ENCODE data around the gene SND1.
A peak's percentile ranks its signal among the peaks of the same experiment; 100 is the strongest.

The SND1 gene

GRCh38 chr7:128008744-128009143 lies 356.8 kb downstream of the SND1 start:
- DNase-seq, result no peak

GRCh38 chr7:128010391-128011127 lies 358.6 kb downstream of the SND1 start:
- no peak for DNase-seq

- DNase-seq, result no peak
These were observed 359.2 kb downstream of the SND1 start for GRCh38 chr7:128011131-128011661.

GRCh38 chr7:128014811-128015210 lies 362.8 kb downstream of the SND1 start:
- DNase-seq, result no peak

GRCh38 chr7:128017460-128017859 lies 365.5 kb downstream of the SND1 start:
- no peak for DNase-seq

- DNase-seq, result no peak
These were observed 366.2 kb downstream of the SND1 start for GRCh38 chr7:128017862-128018845.

- DNase-seq, result no peak
These were observed 367.3 kb downstream of the SND1 start for GRCh38 chr7:128019288-128019687.

GRCh38 chr7:128020159-128020558 lies 368.2 kb downstream of the SND1 start:
- DNase-seq, result peak; percentile 6

GRCh38 chr7:128021366-128021765 lies 369.4 kb downstream of the SND1 start:
- no peak for DNase-seq

- DNase-seq, result no peak
These were observed 370.9 kb downstream of the SND1 start for GRCh38 chr7:128022631-128023532.

GRCh38 chr7:128024151-128024550 lies 372.2 kb downstream of the SND1 start:
- DNase-seq, result no peak

- no peak for DNase-seq
These were observed 373.4 kb downstream of the SND1 start for GRCh38 chr7:128025380-128025779.

GRCh38 chr7:128025819-128026218 lies 373.8 kb downstream of the SND1 start:
- DNase-seq, result no peak

- no peak for DNase-seq
These were observed 374.6 kb downstream of the SND1 start for GRCh38 chr7:128026551-128026950.

GRCh38 chr7:128027485-128027980 lies 375.5 kb downstream of the SND1 start:
- no peak for DNase-seq

GRCh38 chr7:128029405-128029995 lies 377.5 kb downstream of the SND1 start:
- no peak for DNase-seq

GRCh38 chr7:128030263-128030653 lies 378.3 kb downstream of the SND1 start:
- no peak for DNase-seq

- peak; percentile 4 for DNase-seq
These were observed 378.9 kb downstream of the SND1 start, which contains the start of gene LRRC4 for GRCh38 chr7:128030654-128031611. LRRC4 (minus strand) TSS chr7:128031437; CDS start chr7:128030640, 797 bp downstream.

- DNase-seq, result peak; percentile 48
These were observed 380.1 kb downstream of the SND1 start for GRCh38 chr7:128031901-128032604.

Data from CD4-positive, alpha-beta T cell treated with Interleukin-21 for 1 hour (primary cell).